ENCODE data around the gene CYP4F2. TPM values are rescaled to one million over a fixed set of nuclear protein-coding genes. Genes with fewer than 3 reads are reported as not detected.
"Not testable (repeated sequence)": the region's sequence is repeated elsewhere in the genome, so short reads cannot be mapped to it uniquely, and the experiment has no call there.

CYP4F2 gene
- total RNA-seq, 6 experiments from 2014 or later: 151 to 228 (median 173) TPM

DNA sequence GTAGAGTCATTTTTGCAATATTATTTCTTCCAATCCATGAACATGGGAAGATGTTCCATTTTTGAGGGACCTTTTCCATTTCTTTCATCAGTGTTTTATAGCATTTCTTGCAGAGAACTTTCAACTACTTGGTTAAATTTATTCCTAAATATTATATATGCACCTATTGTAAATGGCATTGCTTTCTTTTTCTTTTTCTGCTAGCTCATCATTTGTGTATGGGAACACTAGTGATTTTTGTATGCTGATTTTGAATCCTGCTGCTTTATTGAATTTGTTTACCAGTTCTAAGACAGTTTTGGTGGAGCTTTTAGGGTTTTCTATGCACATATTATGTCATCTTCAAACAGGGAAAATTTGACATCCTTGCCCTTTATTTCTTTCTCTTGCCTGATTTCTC is 7.2 kb upstream of the CYP4F2 start:
- no peaks in the 10 kb centered on the region for H3K36me3 ChIP-seq
- no peaks in the 10 kb centered on the region for H3K9me3 ChIP-seq
- H3K4me3 ChIP-seq: no peak overlapping the region
- H3K4me1 ChIP-seq: no peaks in the 10 kb centered on the region
- TF ChIP-seq, protein P1, sequence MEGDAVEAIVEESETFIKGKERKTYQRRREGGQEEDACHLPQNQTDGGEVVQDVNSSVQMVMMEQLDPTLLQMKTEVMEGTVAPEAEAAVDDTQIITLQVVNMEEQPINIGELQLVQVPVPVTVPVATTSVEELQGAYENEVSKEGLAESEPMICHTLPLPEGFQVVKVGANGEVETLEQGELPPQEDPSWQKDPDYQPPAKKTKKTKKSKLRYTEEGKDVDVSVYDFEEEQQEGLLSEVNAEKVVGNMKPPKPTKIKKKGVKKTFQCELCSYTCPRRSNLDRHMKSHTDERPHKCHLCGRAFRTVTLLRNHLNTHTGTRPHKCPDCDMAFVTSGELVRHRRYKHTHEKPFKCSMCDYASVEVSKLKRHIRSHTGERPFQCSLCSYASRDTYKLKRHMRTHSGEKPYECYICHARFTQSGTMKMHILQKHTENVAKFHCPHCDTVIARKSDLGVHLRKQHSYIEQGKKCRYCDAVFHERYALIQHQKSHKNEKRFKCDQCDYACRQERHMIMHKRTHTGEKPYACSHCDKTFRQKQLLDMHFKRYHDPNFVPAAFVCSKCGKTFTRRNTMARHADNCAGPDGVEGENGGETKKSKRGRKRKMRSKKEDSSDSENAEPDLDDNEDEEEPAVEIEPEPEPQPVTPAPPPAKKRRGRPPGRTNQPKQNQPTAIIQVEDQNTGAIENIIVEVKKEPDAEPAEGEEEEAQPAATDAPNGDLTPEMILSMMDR (IDR thresholded peaks at IDR 0.05): no peak
- no peak for TF ChIP-seq POLR2A (IDR thresholded peaks at IDR 0.05)
- no peak overlapping the region for H3K27ac ChIP-seq
- H3K27me3 ChIP-seq: no peaks in the 10 kb centered on the region
- intact Hi-C loops (cut with DNase I): no loop called here
- ATAC-seq (no peak), DNase-seq (no peak)

DNA sequence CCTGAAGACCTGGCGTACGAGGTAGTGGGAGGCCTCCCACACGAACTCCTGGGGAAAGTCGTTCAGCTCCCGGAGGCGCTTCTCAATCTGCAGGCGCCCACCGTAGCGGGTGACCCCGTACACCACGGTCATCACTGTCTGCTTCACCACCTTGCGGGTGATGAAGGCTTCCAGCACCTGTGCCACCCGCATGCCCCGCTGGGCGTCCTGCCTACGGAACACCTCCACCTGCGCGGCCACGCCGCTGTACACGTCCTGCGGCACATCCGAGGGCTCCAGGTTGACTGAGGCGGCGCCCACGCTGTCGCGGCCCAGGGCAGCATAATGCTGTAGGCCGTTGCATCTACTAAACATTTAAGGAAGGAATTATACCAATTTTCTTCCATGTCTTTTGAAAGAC is 5.0 kb upstream of the CYP4F2 start:
- DNase-seq; H3K27ac ChIP-seq; intact Hi-C loops (cut with DNase I): not testable (repeated sequence)

DNA sequence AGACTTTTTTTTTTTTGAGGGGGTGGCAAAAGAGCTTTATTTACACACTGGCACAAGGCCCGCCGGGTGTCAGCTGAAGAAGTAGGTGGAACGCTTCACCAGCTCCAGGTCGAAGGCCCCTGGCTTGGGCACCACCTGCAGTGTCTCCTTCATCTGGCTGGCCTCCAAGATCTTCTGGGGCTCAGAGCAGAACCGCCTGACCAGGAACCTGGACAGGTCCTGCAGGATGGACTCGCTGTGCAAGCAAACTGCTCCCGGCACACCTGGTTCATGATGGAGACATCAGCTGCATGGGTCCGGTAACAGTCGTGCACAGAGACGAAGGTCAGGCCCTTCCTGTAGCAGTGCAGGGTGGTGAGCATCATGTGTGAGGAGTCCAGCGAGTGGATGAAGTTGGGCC is 4.4 kb upstream of the CYP4F2 start:
- intact Hi-C loops (cut with DNase I): no loop called here
- WGBS (ENCODE audit: insufficient coverage, low coverage, low lambda C conversion rate, missing lambda C conversion rate): 21% methylated on average over 5 of the region's 11 CpGs
- Histone ChIP-seq H3K9me3 (no peaks in the 10 kb centered on the region), H3K27me3 (no peaks in the 10 kb centered on the region), H3K4me3 (no peak overlapping the region), H3K4me1 (peaks cover 0 to 1% (median 0%) of the 10 kb centered on the region in 4 donors), H3K36me3 (no peaks in the 10 kb centered on the region), H3K27ac (no peak overlapping the region)
- no peak for ATAC-seq
- DNase-seq: peak in 1 of 3 donors; percentile 27
- no peak for TF ChIP-seq POLR2A (IDR thresholded peaks at IDR 0.05)
- TF ChIP-seq, protein P1 (IDR thresholded peaks at IDR 0.05): no peak

More for the DNA sequence above, 5.0 kb upstream of the CYP4F2 start:
- not testable (repeated sequence) for H3K9me3 ChIP-seq, H3K4me1 ChIP-seq, H3K4me3 ChIP-seq, ATAC-seq, H3K27me3 ChIP-seq, H3K36me3 ChIP-seq
- WGBS (ENCODE audit: insufficient coverage, low coverage, low lambda C conversion rate, missing lambda C conversion rate): 92% methylated on average over 9 of the region's 29 CpGs

DNA sequence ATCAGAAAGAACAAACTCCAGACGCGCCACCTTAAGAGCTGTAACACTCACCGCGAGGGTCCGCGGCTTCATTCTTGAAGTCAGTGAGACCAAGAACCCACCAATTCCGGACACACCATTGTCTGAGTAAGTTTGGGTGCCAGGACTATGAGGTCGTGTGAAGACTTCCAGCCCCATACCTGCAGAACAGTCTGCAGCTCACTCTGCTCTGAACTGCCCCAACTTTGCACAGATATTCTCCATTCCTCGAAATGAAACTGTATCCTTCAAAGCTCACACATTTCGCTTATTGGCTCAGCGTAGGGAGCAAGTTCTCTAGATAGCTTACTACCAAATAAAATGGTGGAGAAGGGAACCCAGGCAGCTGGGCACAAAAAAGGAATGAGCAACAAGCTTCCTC is 2.6 kb upstream of the CYP4F2 start:
- ATAC-seq (no peak), DNase-seq (no peak)
- WGBS (ENCODE audit: insufficient coverage, low coverage, low lambda C conversion rate, missing lambda C conversion rate): 74% methylated on average over 10 of the region's 11 CpGs
- no peak overlapping the region for H3K27ac ChIP-seq
- no peaks in the 10 kb centered on the region for H3K36me3 ChIP-seq
- intact Hi-C loops (cut with DNase I): no loop called here
- TF ChIP-seq POLR2A (IDR thresholded peaks at IDR 0.05): no peak
- TF ChIP-seq, protein P1 (IDR thresholded peaks at IDR 0.05): no peak
- no peaks in the 10 kb centered on the region for H3K9me3 ChIP-seq
- no peaks in the 10 kb centered on the region for H3K27me3 ChIP-seq
- no peak overlapping the region for H3K4me3 ChIP-seq
- peaks cover 0 to 12% (median 3%) of the 10 kb centered on the region in 4 donors for H3K4me1 ChIP-seq

DNA sequence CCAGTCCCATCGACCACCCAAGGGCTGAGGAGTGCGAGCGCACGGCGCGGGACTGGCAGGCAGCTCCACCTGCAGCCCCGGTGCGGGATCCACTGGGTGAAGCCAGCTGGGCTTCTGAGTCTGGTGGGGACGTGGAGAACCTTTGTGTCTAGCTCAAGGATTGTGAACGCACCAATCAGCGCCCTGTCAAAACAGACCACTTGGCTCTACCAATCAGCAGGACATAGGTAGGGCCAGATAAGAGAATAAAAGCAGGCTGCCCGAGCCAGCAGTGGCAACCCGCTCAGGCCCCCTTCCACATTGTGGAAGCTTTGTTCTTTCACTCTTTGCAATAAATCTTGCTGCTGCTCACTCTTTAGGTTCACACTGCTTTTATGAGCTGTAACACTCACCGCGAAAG is 2.2 kb upstream of the CYP4F2 start:
- H3K9me3 ChIP-seq; intact Hi-C loops (cut with DNase I); ATAC-seq; H3K27me3 ChIP-seq; H3K4me3 ChIP-seq; DNase-seq; H3K27ac ChIP-seq; H3K36me3 ChIP-seq: not testable (repeated sequence)
- WGBS (ENCODE audit: insufficient coverage, low coverage, low lambda C conversion rate, missing lambda C conversion rate): 66% methylated on average over 4 of the region's 15 CpGs
- peaks cover 0 to 12% (median 3%) of the 10 kb centered on the region in 4 donors for H3K4me1 ChIP-seq

DNA sequence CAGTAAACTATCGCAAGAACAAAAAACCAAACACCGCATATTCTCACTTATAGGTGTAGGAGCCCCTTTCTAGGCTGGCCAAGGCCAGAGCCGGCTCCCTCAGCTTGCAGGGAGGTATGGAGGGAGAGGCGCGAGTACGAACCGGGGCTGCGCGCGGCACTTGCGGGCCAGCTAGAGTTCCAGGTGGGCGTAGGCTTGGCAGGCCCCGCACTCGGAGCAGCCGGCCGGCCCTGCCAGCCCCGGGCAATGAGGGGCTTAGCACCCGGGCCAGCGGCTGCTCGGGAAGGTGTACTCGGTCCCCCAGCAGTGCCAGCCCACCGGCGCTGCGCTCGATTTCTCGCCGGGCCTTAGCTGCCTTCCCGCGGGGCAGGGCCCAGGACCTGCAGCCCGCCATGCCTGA is 1.7 kb upstream of the CYP4F2 start:
- H3K27me3 ChIP-seq; ATAC-seq; DNase-seq; H3K27ac ChIP-seq; intact Hi-C loops (cut with DNase I); H3K9me3 ChIP-seq; H3K36me3 ChIP-seq; H3K4me3 ChIP-seq: not testable (repeated sequence)
- H3K4me1 ChIP-seq: peaks cover 0 to 12% (median 3%) of the 10 kb centered on the region in 4 donors
- 81% methylated on average over 6 of the region's 30 CpGs for WGBS (ENCODE audit: insufficient coverage, low coverage, low lambda C conversion rate, missing lambda C conversion rate)
